Nephron (organoid): ENCODE results near the gene KDM8.

Source experiments
- H3K27ac Mint-ChIP-seq, 3 experiments: 2 replicates each; pipeline ENCODE4 v1.8.0; 2020; ENCODE audit warnings: mixed read lengths in 3 of 3, mild to moderate bottlenecking in 2 of 3, moderate library complexity in 1 of 3
- H3K27me3 Mint-ChIP-seq: 2 replicates; pipeline ENCODE4 v1.8.0; 2021; ENCODE audit warnings: low read depth, mild to moderate bottlenecking, moderate library complexity, mixed read lengths
- H3K36me3 Mint-ChIP-seq: 2 replicates; pipeline ENCODE4 v1.8.0; 2020; ENCODE audit warnings: low read depth, mixed read lengths
- H3K4me1 Mint-ChIP-seq: 2 replicates; pipeline ENCODE4 v1.8.0; 2020; ENCODE audit warnings: mixed read lengths
- H3K4me3 Mint-ChIP-seq, 3 experiments: 2 replicates each; pipeline ENCODE4 v1.8.0; 2020; ENCODE audit warnings: mild to moderate bottlenecking in 3 of 3, mixed read lengths in 3 of 3, moderate library complexity in 2 of 3
- H3K9me3 Mint-ChIP-seq: 2 replicates; pipeline ENCODE4 v1.8.0; 2020; ENCODE audit warnings: mixed read lengths
- TF ChIP-seq, protein P1 (sequence below), 3 experiments: fragments of 200-600 bp; sonication (generic); IDR thresholded peaks; one replicate each; pipeline ENCODE4 v1.5.0; 2021; ENCODE audit warnings: antibody characterized with exemption in 3 of 3; ENCODE audit not compliant: unreplicated experiment in 3 of 3

KDM8 gene

DNA sequence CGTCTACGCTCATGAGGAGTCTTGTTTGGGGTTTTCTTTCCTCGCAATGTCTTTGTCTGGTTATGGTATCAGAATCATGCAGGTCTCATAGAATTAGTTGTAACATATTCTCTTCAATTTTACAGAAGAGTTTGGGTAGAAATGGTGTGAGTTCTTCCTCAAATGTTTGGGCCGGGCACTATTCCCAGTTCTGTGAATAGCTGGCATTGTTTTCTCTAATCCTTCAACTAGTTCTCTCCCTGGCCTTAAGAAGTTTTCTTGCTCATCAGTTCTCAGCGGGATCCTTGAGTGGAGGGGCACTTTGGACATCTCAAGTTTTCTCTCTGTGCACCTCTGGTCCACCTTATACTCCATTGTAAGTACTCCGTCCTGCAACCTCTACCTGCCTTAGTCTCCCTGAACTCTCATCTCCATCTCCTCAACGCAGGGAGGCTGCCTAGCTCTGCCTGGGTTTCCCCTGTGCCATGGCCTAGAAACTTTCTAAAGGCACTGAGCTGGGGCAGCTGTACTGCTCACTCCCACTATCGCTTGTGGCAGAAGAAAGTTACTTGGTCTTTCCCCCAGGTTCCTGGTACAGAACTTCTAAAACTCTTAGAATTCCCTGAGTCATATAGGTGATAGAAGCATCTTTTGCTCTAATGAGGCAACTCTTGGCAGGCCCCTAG is 48.3 kb downstream of the KDM8 start:
- H3K27me3 Mint-ChIP-seq, result no peaks in the 10 kb centered on the region
- H3K9me3 Mint-ChIP-seq, result no peaks in the 10 kb centered on the region
- peak overlapping the region in 1 of 3 experiments; percentile 48 for H3K27ac Mint-ChIP-seq
- TF ChIP-seq, protein P1, sequence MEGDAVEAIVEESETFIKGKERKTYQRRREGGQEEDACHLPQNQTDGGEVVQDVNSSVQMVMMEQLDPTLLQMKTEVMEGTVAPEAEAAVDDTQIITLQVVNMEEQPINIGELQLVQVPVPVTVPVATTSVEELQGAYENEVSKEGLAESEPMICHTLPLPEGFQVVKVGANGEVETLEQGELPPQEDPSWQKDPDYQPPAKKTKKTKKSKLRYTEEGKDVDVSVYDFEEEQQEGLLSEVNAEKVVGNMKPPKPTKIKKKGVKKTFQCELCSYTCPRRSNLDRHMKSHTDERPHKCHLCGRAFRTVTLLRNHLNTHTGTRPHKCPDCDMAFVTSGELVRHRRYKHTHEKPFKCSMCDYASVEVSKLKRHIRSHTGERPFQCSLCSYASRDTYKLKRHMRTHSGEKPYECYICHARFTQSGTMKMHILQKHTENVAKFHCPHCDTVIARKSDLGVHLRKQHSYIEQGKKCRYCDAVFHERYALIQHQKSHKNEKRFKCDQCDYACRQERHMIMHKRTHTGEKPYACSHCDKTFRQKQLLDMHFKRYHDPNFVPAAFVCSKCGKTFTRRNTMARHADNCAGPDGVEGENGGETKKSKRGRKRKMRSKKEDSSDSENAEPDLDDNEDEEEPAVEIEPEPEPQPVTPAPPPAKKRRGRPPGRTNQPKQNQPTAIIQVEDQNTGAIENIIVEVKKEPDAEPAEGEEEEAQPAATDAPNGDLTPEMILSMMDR (IDR thresholded peaks at IDR 0.05; ENCODE audit: unreplicated experiment in 3 of 3), result no peak
- no peak overlapping the region for H3K4me3 Mint-ChIP-seq
- H3K4me1 Mint-ChIP-seq, result peaks cover 10% of the 10 kb centered on the region
- H3K36me3 Mint-ChIP-seq, result peaks cover 12% of the 10 kb centered on the region

GRCh38 chr16:27252206-27252585 is 48.9 kb downstream of the KDM8 start:
- Mint-ChIP-seq H3K9me3 (no peaks in the 10 kb centered on the region), H3K27me3 (no peaks in the 10 kb centered on the region), H3K27ac (no peak overlapping the region), H3K36me3 (peaks cover 12% of the 10 kb centered on the region), H3K4me3 (no peak overlapping the region), H3K4me1 (peaks cover 10% of the 10 kb centered on the region)
- TF ChIP-seq, protein P1 (IDR thresholded peaks at IDR 0.05; ENCODE audit: unreplicated experiment in 3 of 3), result no peak

DNA sequence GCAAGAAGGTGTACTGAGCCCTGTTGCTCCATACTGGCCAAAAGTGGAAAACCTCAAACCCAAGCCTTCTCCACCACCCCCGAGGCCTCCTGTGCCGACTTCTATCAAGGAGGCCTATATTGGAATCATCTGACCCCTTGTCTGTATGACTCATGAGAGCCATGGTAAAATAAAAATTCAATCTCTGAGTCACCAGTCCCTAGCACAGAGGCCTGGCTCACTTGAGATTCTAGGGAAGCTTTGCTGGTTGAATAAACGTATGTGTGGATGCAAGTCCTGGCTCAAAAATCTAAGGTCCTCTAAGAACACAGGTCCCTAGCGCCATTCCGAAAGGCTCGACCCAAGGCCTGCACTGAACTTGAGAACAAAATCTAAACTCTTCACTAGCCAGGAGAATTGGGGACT is 50.2 kb downstream of the KDM8 start:
- H3K9me3 Mint-ChIP-seq, result no peaks in the 10 kb centered on the region
- TF ChIP-seq, protein P1 (IDR thresholded peaks at IDR 0.05; ENCODE audit: unreplicated experiment in 3 of 3), result no peak
- H3K36me3 Mint-ChIP-seq, result peaks cover 12% of the 10 kb centered on the region
- no peak overlapping the region for H3K4me3 Mint-ChIP-seq
- peaks cover 10% of the 10 kb centered on the region for H3K4me1 Mint-ChIP-seq
- H3K27me3 Mint-ChIP-seq, result no peaks in the 10 kb centered on the region
- no peak overlapping the region for H3K27ac Mint-ChIP-seq

GRCh38 chr16:27254262-27254811 is 51.0 kb downstream of the KDM8 start:
- Mint-ChIP-seq H3K4me1 (peaks cover 10% of the 10 kb centered on the region), H3K27me3 (no peaks in the 10 kb centered on the region), H3K36me3 (peaks cover 12% of the 10 kb centered on the region), H3K27ac (no peak overlapping the region), H3K9me3 (no peaks in the 10 kb centered on the region), H3K4me3 (no peak overlapping the region)
- TF ChIP-seq, protein P1 (IDR thresholded peaks at IDR 0.05; ENCODE audit: unreplicated experiment in 3 of 3), result no peak

DNA sequence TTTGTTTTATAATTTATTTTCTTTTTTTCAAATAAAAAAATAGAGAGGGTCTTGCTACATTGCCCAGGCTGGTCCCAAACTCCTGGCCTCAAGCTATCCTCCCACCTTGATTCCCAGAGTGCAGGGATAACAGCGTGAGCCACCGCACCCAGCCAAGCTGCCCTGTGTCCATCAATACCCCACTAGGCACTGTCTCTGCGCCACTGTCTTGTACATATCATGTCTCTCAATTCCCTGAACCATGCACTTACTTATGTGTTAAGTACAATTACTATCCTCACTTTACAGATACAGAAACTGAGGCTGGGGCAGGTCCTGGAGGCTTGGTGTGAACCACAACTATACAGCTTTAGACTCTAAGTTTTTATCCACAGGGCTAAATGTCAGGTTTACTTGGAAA is 53.5 kb downstream of the KDM8 start:
- Mint-ChIP-seq H3K27me3 (no peaks in the 10 kb centered on the region), H3K36me3 (peaks cover 12% of the 10 kb centered on the region), H3K27ac (no peak overlapping the region), H3K9me3 (no peaks in the 10 kb centered on the region), H3K4me3 (no peak overlapping the region), H3K4me1 (peaks cover 6% of the 10 kb centered on the region)
- TF ChIP-seq, protein P1 (IDR thresholded peaks at IDR 0.05; ENCODE audit: unreplicated experiment in 3 of 3), result no peak

- TF ChIP-seq, protein P1 (IDR thresholded peaks at IDR 0.05; ENCODE audit: unreplicated experiment in 3 of 3), result no peak
- Mint-ChIP-seq H3K27me3 (no peaks in the 10 kb centered on the region), H3K4me1 (peaks cover 5% of the 10 kb centered on the region), H3K9me3 (no peaks in the 10 kb centered on the region), H3K27ac (no peak overlapping the region), H3K4me3 (no peak overlapping the region), H3K36me3 (peaks cover 12% of the 10 kb centered on the region)
Observed at GRCh38 chr16:27257271-27257670, 53.9 kb downstream of the KDM8 start.
